Hepatocyte (in vitro differentiated cells): ENCODE results near the gene AAK1.

ENCODE experiments used
- EZH2 ChIP-seq: fragments of 200-600 bp; sonication (generic); IDR thresholded peaks from 2 replicates; pipeline ENCODE4 v1.6.1; 2016; ENCODE audit warnings: antibody characterized with exemption, mild to moderate bottlenecking, borderline replicate concordance
- TF ChIP-seq, protein P1 (sequence below): fragments of 200-600 bp; sonication (generic); IDR thresholded peaks from 2 replicates; pipeline ENCODE4 v1.5.1; 2016; ENCODE audit warnings: antibody characterized with exemption, mild to moderate bottlenecking; ENCODE audit not compliant: poor library complexity

DNA sequence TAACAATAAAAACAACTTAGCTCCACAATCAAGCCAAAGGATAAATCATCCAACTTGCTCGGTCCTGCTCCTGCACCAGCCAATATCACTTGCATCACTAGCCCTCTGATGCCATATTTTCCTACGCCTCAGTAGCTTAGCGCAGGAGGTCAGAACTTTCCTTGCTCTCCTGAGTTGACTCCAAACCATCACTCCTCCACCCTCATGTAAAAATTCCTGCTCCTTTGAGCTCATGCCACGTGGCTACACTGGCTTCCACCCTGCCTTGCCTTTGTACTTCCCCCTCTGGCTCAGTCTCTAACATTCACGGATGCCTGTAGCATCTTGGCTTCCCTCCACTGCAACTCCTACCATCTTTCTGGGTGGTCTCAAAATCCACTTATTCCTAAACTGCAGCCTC, 25.2 kb downstream of the AAK1 start:
- TF ChIP-seq, protein P1, sequence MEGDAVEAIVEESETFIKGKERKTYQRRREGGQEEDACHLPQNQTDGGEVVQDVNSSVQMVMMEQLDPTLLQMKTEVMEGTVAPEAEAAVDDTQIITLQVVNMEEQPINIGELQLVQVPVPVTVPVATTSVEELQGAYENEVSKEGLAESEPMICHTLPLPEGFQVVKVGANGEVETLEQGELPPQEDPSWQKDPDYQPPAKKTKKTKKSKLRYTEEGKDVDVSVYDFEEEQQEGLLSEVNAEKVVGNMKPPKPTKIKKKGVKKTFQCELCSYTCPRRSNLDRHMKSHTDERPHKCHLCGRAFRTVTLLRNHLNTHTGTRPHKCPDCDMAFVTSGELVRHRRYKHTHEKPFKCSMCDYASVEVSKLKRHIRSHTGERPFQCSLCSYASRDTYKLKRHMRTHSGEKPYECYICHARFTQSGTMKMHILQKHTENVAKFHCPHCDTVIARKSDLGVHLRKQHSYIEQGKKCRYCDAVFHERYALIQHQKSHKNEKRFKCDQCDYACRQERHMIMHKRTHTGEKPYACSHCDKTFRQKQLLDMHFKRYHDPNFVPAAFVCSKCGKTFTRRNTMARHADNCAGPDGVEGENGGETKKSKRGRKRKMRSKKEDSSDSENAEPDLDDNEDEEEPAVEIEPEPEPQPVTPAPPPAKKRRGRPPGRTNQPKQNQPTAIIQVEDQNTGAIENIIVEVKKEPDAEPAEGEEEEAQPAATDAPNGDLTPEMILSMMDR = no peak
- TF ChIP-seq EZH2 = no peak
